H1 (cell line): ENCODE results near the gene SLC3A2. TPM values are rescaled to one million over a fixed set of nuclear protein-coding genes. Genes with fewer than 3 reads are reported as not detected.

ENCODE experiments used
- CTCF ChIA-PET: fragments of 300-600 bp; sonication (Branson Sonifier 250); formaldehyde crosslinking; loops from one replicate; lab custom pipeline; 2021; ENCODE audit not compliant: partially characterized antibody; lab: Charles Lee
- POLR2A ChIA-PET: fragments of 300-600 bp; sonication (Branson Sonifier 250); formaldehyde crosslinking; loops from one replicate; lab custom pipeline; 2021; ENCODE audit warnings: inconsistent platforms; ENCODE audit not compliant: partially characterized antibody; lab: Charles Lee
- DNase-seq, 2 experiments: peaks; one replicate each; pipeline versions ENCODE4 v3.0.0 to v3.0.0-alpha.2; 2010 to 2022; ENCODE audit warnings: low spot score in 2 of 2, low read depth in 1 of 2, mixed read lengths in 1 of 2
- FAIRE-seq: peaks from 2 replicates; lab custom pipeline; 2011; peaks lifted over from hg19 to GRCh38; lab: Jason Lieb, UNC
- H2AFZ ChIP-seq: 2 replicates; pipeline ENCODE4 v1.8.1; 2012; ENCODE audit warnings: low read length, inconsistent platforms
- H2AK5ac ChIP-seq: 2 replicates; pipeline ENCODE4 v1.6.1; 2013; ENCODE audit warnings: low read depth, low read length
- H2BK120ac ChIP-seq: replicated peaks from 2 replicates; pipeline ENCODE3; 2013; ENCODE audit warnings: low read depth, low read length, inconsistent platforms
- H2BK12ac ChIP-seq: 2 replicates; pipeline ENCODE4 v1.6.1; 2013; ENCODE audit warnings: low read depth, low read length
- H2BK15ac ChIP-seq: 2 replicates; pipeline ENCODE4 v1.6.1; 2013; ENCODE audit warnings: low read length
- H2BK20ac ChIP-seq: 2 replicates; pipeline ENCODE4 v1.6.1; 2013; ENCODE audit warnings: low read length
- H2BK5ac ChIP-seq: 2 replicates; pipeline ENCODE4 v1.6.1; 2013; ENCODE audit warnings: low read depth, low read length
- H3K14ac ChIP-seq: 2 replicates; pipeline ENCODE4 v1.6.1; 2013; ENCODE audit warnings: inconsistent platforms; ENCODE audit not compliant: insufficient read length
- H3K18ac ChIP-seq: 2 replicates; pipeline ENCODE4 v1.6.1; 2013; ENCODE audit warnings: low read length; ENCODE audit errors: extremely low read depth
- H3K23ac ChIP-seq: 2 replicates; pipeline ENCODE4 v1.6.1; 2013; ENCODE audit warnings: inconsistent platforms; ENCODE audit not compliant: insufficient read length
- H3K23me2 ChIP-seq: 2 replicates; pipeline ENCODE4 v1.6.1; 2013; ENCODE audit warnings: low read depth, low read length
- H3K27ac ChIP-seq: 2 replicates; pipeline ENCODE4 v1.6.1; 2011; ENCODE audit warnings: low read depth, low read length, inconsistent platforms
- H3K27me3 ChIP-seq, 4 experiments: replicated peaks in 1 of 4; 1 replicate in 1 of 4; 2 replicates in 3 of 4; pipeline versions ENCODE4 v1.6.1 to v1.8.1; 2011 to 2013; ENCODE audit warnings: low read length in 3 of 4, mild to moderate bottlenecking in 3 of 4, inconsistent platforms in 2 of 4, mixed read lengths in 2 of 4, moderate library complexity in 1 of 4; ENCODE audit not compliant: control insufficient read depth in 3 of 4, insufficient read depth in 3 of 4; ENCODE audit errors: extremely low read depth in 1 of 4
- H3K36me3 ChIP-seq, 4 experiments: 2 replicates each; pipeline versions ENCODE4 v1.6.1 to v1.8.1; 2011 to 2013; ENCODE audit warnings: mild to moderate bottlenecking in 4 of 4, low read length in 3 of 4, moderate library complexity in 2 of 4, control low read depth in 1 of 4, inconsistent platforms in 1 of 4; ENCODE audit not compliant: insufficient read depth in 4 of 4, control insufficient read depth in 2 of 4
- H3K4ac ChIP-seq: replicated peaks from 2 replicates; pipeline ENCODE3; 2013; ENCODE audit warnings: low read length, low read depth, mixed read lengths, inconsistent platforms; ENCODE audit not compliant: insufficient read length
- H3K4me1 ChIP-seq, 4 experiments: replicated peaks in 1 of 4; 1 replicate in 1 of 4; 2 replicates in 3 of 4; pipeline versions ENCODE4 v1.6.1 to v1.8.1; 2011 to 2013; ENCODE audit warnings: low read length in 3 of 4, inconsistent platforms in 2 of 4, mixed read lengths in 1 of 4; ENCODE audit not compliant: insufficient read depth in 4 of 4, control insufficient read depth in 3 of 4
- H3K4me2 ChIP-seq, 2 experiments: 2 replicates each; pipeline versions ENCODE4 v1.6.1 to v1.8.1; 2011 to 2013; ENCODE audit warnings: low read depth in 2 of 2, low read length in 2 of 2, control low read depth in 1 of 2, inconsistent platforms in 1 of 2, mild to moderate bottlenecking in 1 of 2; ENCODE audit not compliant: insufficient read depth in 1 of 2
- H3K4me3 ChIP-seq, 4 experiments: fragments of 200-600, 300-600 bp in 1 of 4; sonication (generic), shearing (Covaris generic), sonication (Bioruptor Twin) in 1 of 4; 2 replicates each; pipeline versions ENCODE4 v1.5.1 to v1.8.1; 2011 to 2016; ENCODE audit warnings: low read length in 4 of 4, low read depth in 3 of 4, control low read depth in 2 of 4, inconsistent platforms in 2 of 4, mild to moderate bottlenecking in 2 of 4, mixed read lengths in 1 of 4, moderate library complexity in 1 of 4; ENCODE audit not compliant: insufficient read depth in 2 of 4; ENCODE audit errors: extremely low read depth in 1 of 4
- H3K56ac ChIP-seq: replicated peaks from 2 replicates; pipeline ENCODE3; 2013; ENCODE audit warnings: low read depth, mild to moderate bottlenecking, mixed read lengths, low read length, inconsistent platforms; ENCODE audit not compliant: insufficient read length
- H3K79me1 ChIP-seq: 2 replicates; pipeline ENCODE4 v1.6.1; 2013; ENCODE audit warnings: low read depth, low read length, control low read depth
- H3K79me2 ChIP-seq, 2 experiments: 2 replicates each; pipeline versions ENCODE4 v1.6.1 to v1.8.1; 2012 to 2013; ENCODE audit warnings: low read length in 2 of 2, mild to moderate bottlenecking in 2 of 2, inconsistent platforms in 1 of 2; ENCODE audit not compliant: insufficient read depth in 2 of 2, control insufficient read depth in 1 of 2
- H3K9ac ChIP-seq, 4 experiments: replicated peaks in 1 of 4; 1 replicate in 1 of 4; 2 replicates in 3 of 4; pipeline versions ENCODE4 v1.6.1 to v1.8.1; 2011 to 2013; ENCODE audit warnings: low read depth in 3 of 4, low read length in 3 of 4, control low read depth in 2 of 4, mild to moderate bottlenecking in 2 of 4, moderate library complexity in 2 of 4, inconsistent platforms in 1 of 4; ENCODE audit errors: extremely low read depth in 1 of 4
- H3K9me3 ChIP-seq, 2 experiments: 2 replicates each; pipeline versions ENCODE4 v1.6.1 to v1.8.1; 2012 to 2013; ENCODE audit warnings: mild to moderate bottlenecking in 2 of 2, moderate library complexity in 2 of 2, control low read depth in 1 of 2, inconsistent platforms in 1 of 2, low read depth in 1 of 2, low read length in 1 of 2, mixed read lengths in 1 of 2; ENCODE audit not compliant: insufficient read depth in 2 of 2
- H4K20me1 ChIP-seq, 2 experiments: replicated peaks in 1 of 2; 2 replicates each; pipeline versions ENCODE3 to v1.8.1; 2011 to 2013; ENCODE audit warnings: inconsistent platforms in 2 of 2, low read length in 2 of 2, mild to moderate bottlenecking in 1 of 2; ENCODE audit not compliant: insufficient read depth in 2 of 2, control insufficient read depth in 1 of 2
- H4K5ac ChIP-seq: 2 replicates; pipeline ENCODE4 v1.6.1; 2013; ENCODE audit warnings: low read length, low read depth, mixed read lengths, inconsistent platforms; ENCODE audit not compliant: insufficient read length
- H4K8ac ChIP-seq: 2 replicates; pipeline ENCODE4 v1.8.0; 2013; ENCODE audit warnings: mild to moderate bottlenecking, moderate library complexity, low read length, inconsistent platforms; ENCODE audit not compliant: insufficient read depth; ENCODE audit errors: extremely low read depth
- H4K91ac ChIP-seq: replicated peaks from 2 replicates; pipeline ENCODE3; 2013; ENCODE audit warnings: low read length, mixed read lengths, inconsistent platforms; ENCODE audit not compliant: insufficient read length
- ASH2L ChIP-seq: fragments of 200-600, 300-600 bp; sonication (generic); IDR thresholded peaks from one replicate; pipeline ENCODE4 v1.7.1; 2017; ENCODE audit warnings: low read length
- E2F6 ChIP-seq: IDR thresholded peaks from 2 replicates; pipeline ENCODE4 v1.6.1; 2012; ENCODE audit warnings: inconsistent platforms
- EGR1 ChIP-seq: IDR thresholded peaks from 2 replicates; pipeline ENCODE4 v1.6.1; 2011; ENCODE audit warnings: low read depth, low read length, borderline replicate concordance
- KDM5A ChIP-seq: fragments of 200-600 bp; IDR thresholded peaks from 2 replicates; pipeline ENCODE4 v1.7.1; 2012; ENCODE audit warnings: mild to moderate bottlenecking, low read length, inconsistent platforms, mixed read lengths
- POLR2A ChIP-seq, 2 experiments: IDR thresholded peaks; 1 replicate in 1 of 2; 2 replicates in 1 of 2; pipeline ENCODE4 v1.6.1; 2011; ENCODE audit warnings: low read depth in 2 of 2, low read length in 2 of 2, mild to moderate bottlenecking in 2 of 2; ENCODE audit errors: control extremely low read depth in 1 of 2
- POLR2AphosphoS5 ChIP-seq: IDR thresholded peaks from 2 replicates; pipeline ENCODE4 v1.6.1; 2011; ENCODE audit warnings: low read depth, low read length
- SP4 ChIP-seq: IDR thresholded peaks from 2 replicates; pipeline ENCODE4 v1.6.1; 2012; ENCODE audit warnings: low read length, inconsistent platforms
- WGBS, 2 experiments: shearing (Covaris generic) in 1 of 2; methylation state at CpG; one replicate each; pipeline versions ENCODE4 v1.1.6 to v1.1.7; 2013 to 2015; ENCODE audit warnings: low lambda C conversion rate in 2 of 2, mixed read lengths in 2 of 2, inconsistent platforms in 1 of 2, low coverage in 1 of 2, missing lambda C conversion rate in 1 of 2; ENCODE audit not compliant: insufficient replicate concordance in 2 of 2, insufficient coverage in 1 of 2, insufficient read length in 1 of 2; ENCODE audit errors: extremely low coverage in 1 of 2, missing lambda C conversion rate in 1 of 2; 5-methylcytosine and 5-hydroxymethylcytosine counted together
- polyA plus RNA-seq, 7 experiments: library from polyadenylated mRNA; depleted of rRNA in 3 of 7; stranded (reverse) in 5 of 7; unstranded in 2 of 7; fragments of >200 nt in 5 of 7; fragments of 200-250 nt in 2 of 7; gene quantifications; 1 replicate in 5 of 7; 2 replicates in 1 of 7; 4 replicates in 1 of 7; pipeline versions ENCODE4 v1.2.1 to v1.2.3, GENCODE V29; 2011 to 2013; ENCODE audit warnings: missing spikeins in 2 of 7, mixed read lengths in 2 of 7
- total RNA-seq: library from RNA; stranded (reverse); fragmentation: NEBNext Ultra II Directional; extraction: Animal tissue kit (Norgen Biotek cat#: 25700); gene quantifications from 2 replicates; pipeline ENCODE4 v1.2.1, GENCODE V29; 2021

Gene SLC3A2
- total and polyA plus RNA-seq, 2 of the 8 experiments (the other 6 are each of a cell fraction or from before 2014, with no cell fraction given), result 410 to 435 TPM

GRCh38 chr11:62883673-62884072 is 3.0 kb downstream of the SLC3A2 start:
- Histone ChIP-seq H3K9me3 (no peaks in the 10 kb centered on the region), H3K4ac (no peak overlapping the region), H2AK5ac (no peak overlapping the region), H2AFZ (no peak overlapping the region), H3K23me2 (peaks cover 5% of the 10 kb centered on the region; the same call in 1 of the 2 replicates), H3K56ac (no peak overlapping the region), H3K79me1 (peaks cover 6% of the 10 kb centered on the region; the same call in 1 of the 2 replicates), H3K4me2 (peak overlapping the region; percentile 24 to 59; a peak in 3 of 4 replicates), H3K79me2 (peaks cover 0 to 57% of the 10 kb centered on the region in 2 experiments), H4K8ac (no peak overlapping the region), H4K5ac (no peak overlapping the region), H2BK5ac (no peak overlapping the region), H4K91ac (no peak overlapping the region), H3K36me3 (peaks cover 52 to 78% (median 64%) of the 10 kb centered on the region in 4 experiments), H2BK20ac (no peak overlapping the region), H3K27ac (0 out of 2 replicates have a peak overlapping the region, but pooled peaks have one; percentile 15), H3K9ac (no peak overlapping the region), H2BK120ac (no peak overlapping the region), H4K20me1 (peaks cover 9 to 31% of the 10 kb centered on the region in 2 experiments), H3K4me1 (peaks cover 0 to 30% (median 12%) of the 10 kb centered on the region in 4 experiments; a peak in 5 of 7 replicates), H2BK12ac (no peak overlapping the region), H2BK15ac (no peak overlapping the region), H3K27me3 (no peaks in the 10 kb centered on the region), H3K18ac (no peak overlapping the region), H3K14ac (no peak overlapping the region), H3K23ac (no peak overlapping the region), H3K4me3 (peak overlapping the region in 1 of 4 experiments; percentile 81; a peak in 2 of 8 replicates)
- FAIRE-seq, result no peak
- no peak for DNase-seq
- ChIA-PET CTCF (interaction anchor here (0.7 to 3.9 kb wide), 14 partner anchors 8 to 926 kb away, joined by 3 to 21 read pairs (median 5); no protein-coding TSS in a partner anchor), POLR2A (interaction anchor here (0.6 to 57.8 kb wide), 18 partner anchors 6 to 254 kb away, joined by 3 to 2104 read pairs (median 6); partner anchors contain the start of genes C11orf98, CHRM1, HNRNPUL2 and NXF1)
- WGBS, 2 experiments, result 98% methylated on average over 3 of the region's 3 CpGs; no CpG with 5 or more reads in 1 of the 2 experiments
- TF ChIP-seq POLR2AphosphoS5 (peak; percentile 20), SP4 (no peak), POLR2A (IDR thresholded peaks at IDR 0.05; ENCODE audit: control extremely low read depth in 1 of 2, low read depth in 2 of 2, low read length in 2 of 2) (peak in 1 of 2 experiments; percentile 52; a peak in 1 of 3 replicates), KDM5A (no peak), E2F6 (no peak), ASH2L (no peak), EGR1 (no peak)
